IMR-90 (cell line): ENCODE measurements around the gene ATP8B3. TPM values are rescaled to one million over a fixed set of nuclear protein-coding genes. Genes with fewer than 3 reads are reported as not detected.

Experiments used
- ATAC-seq: fragments of 200-7000 bp; cut with Tn5 transposase; 2 replicates; pipeline ENCODE4 v1.9.1; 2020; ENCODE audit warnings: low read depth, mild to moderate bottlenecking, moderate library complexity
- BruUV-seq: library from RNA; stranded (reverse); fragments of 400-500 nt; replicated peaks from 2 replicates; lab custom pipeline; 2021; lab: Mats Ljungman, UMichigan
- CTCF ChIA-PET: fragments of 300-600 bp; formaldehyde crosslinking; extraction: SDS; loops from one replicate; lab custom pipeline; 2021; ENCODE audit warnings: antibody characterized with exemption; lab: Yijun Ruan, JAX
- POLR2A ChIA-PET: fragments of 300-600 bp; sonication (Branson Sonifier 250); formaldehyde crosslinking; loops from one replicate; lab custom pipeline; 2022; ENCODE audit warnings: antibody characterized with exemption; ENCODE audit not compliant: unreplicated experiment; lab: Charles Lee
- DNase-seq: peaks from one replicate; pipeline ENCODE4 v3.0.0; 2013
- H2AFZ ChIP-seq: replicated peaks from 2 replicates; pipeline ENCODE3; 2013; ENCODE audit warnings: low read length, mild to moderate bottlenecking; ENCODE audit not compliant: poor library complexity
- H2AK5ac ChIP-seq: 2 replicates; pipeline ENCODE4 v1.6.1; 2013; ENCODE audit warnings: low read depth, low read length, inconsistent platforms
- H2AK9ac ChIP-seq: replicated peaks from 2 replicates; pipeline ENCODE3; 2013; ENCODE audit warnings: mild to moderate bottlenecking, low read depth, low read length, moderate library complexity; ENCODE audit not compliant: poor library complexity
- H2BK120ac ChIP-seq: 2 replicates; pipeline ENCODE4 v1.6.1; 2013; ENCODE audit warnings: low read depth, low read length, inconsistent platforms
- H2BK15ac ChIP-seq: 3 replicates; pipeline ENCODE4 v1.6.1; 2013; ENCODE audit warnings: low read depth, low read length, inconsistent platforms
- H2BK20ac ChIP-seq: 2 replicates; pipeline ENCODE4 v1.6.1; 2013; ENCODE audit warnings: low read depth, mild to moderate bottlenecking, inconsistent platforms, low read length, moderate library complexity
- H2BK5ac ChIP-seq: 2 replicates; pipeline ENCODE4 v1.6.1; 2013; ENCODE audit warnings: mild to moderate bottlenecking, low read depth, low read length, inconsistent platforms; ENCODE audit not compliant: poor library complexity, severe bottlenecking
- H3K14ac ChIP-seq: replicated peaks from 2 replicates; pipeline ENCODE4 v1.6.1; 2013; ENCODE audit warnings: low read depth, low read length, inconsistent platforms
- H3K18ac ChIP-seq: 2 replicates; pipeline ENCODE4 v1.6.1; 2013; ENCODE audit warnings: low read depth, low read length, control low read depth
- H3K23ac ChIP-seq: 2 replicates; pipeline ENCODE4 v1.6.1; 2013; ENCODE audit warnings: low read depth, low read length, inconsistent platforms
- H3K27ac ChIP-seq: 2 replicates; pipeline ENCODE4 v1.5.1; 2013; ENCODE audit warnings: mild to moderate bottlenecking, control low read depth, low read length; ENCODE audit not compliant: insufficient read depth
- H3K27me3 ChIP-seq: 2 replicates; pipeline ENCODE4 v1.6.1; 2013; ENCODE audit warnings: low read length; ENCODE audit not compliant: control insufficient read depth, insufficient read depth
- H3K36me3 ChIP-seq: 2 replicates; pipeline ENCODE4 v1.6.1; 2013; ENCODE audit warnings: low read length, mixed read lengths; ENCODE audit not compliant: control insufficient read depth, insufficient read depth
- H3K4ac ChIP-seq: 2 replicates; pipeline ENCODE4 v1.6.1; 2013; ENCODE audit warnings: low read depth, low read length, inconsistent platforms
- H3K4me1 ChIP-seq: 2 replicates; pipeline ENCODE4 v1.6.1; 2013; ENCODE audit warnings: low read length, mixed read lengths; ENCODE audit not compliant: control insufficient read depth, insufficient read depth
- H3K4me2 ChIP-seq: 2 replicates; pipeline ENCODE4 v1.6.1; 2013; ENCODE audit warnings: low read depth, mild to moderate bottlenecking, control low read depth, low read length, moderate library complexity
- H3K4me3 ChIP-seq: 2 replicates; pipeline ENCODE4 v1.5.1; 2013; ENCODE audit warnings: low read depth, mild to moderate bottlenecking, control low read depth, low read length, moderate library complexity; ENCODE audit not compliant: insufficient read depth
- H3K56ac ChIP-seq: 2 replicates; pipeline ENCODE4 v1.6.1; 2013; ENCODE audit warnings: low read length, inconsistent platforms; ENCODE audit not compliant: insufficient read depth; ENCODE audit errors: extremely low read depth
- H3K79me1 ChIP-seq, 2 experiments: 2 replicates each; pipeline ENCODE4 v1.6.1; 2013; ENCODE audit warnings: low read length in 2 of 2, inconsistent platforms in 1 of 2, low read depth in 1 of 2
- H3K9ac ChIP-seq: 2 replicates; pipeline ENCODE4 v1.6.1; 2013; ENCODE audit warnings: low read depth, low read length, control low read depth
- H3K9me1 ChIP-seq: 2 replicates; pipeline ENCODE4 v1.6.1; 2013; ENCODE audit warnings: low read length, inconsistent platforms; ENCODE audit not compliant: insufficient read depth
- H3K9me3 ChIP-seq: 2 replicates; pipeline ENCODE4 v1.6.1; 2013; ENCODE audit warnings: low read length; ENCODE audit not compliant: control insufficient read depth, insufficient read depth
- H4K20me1 ChIP-seq: 2 replicates; pipeline ENCODE4 v1.6.1; 2013; ENCODE audit warnings: low read length, inconsistent platforms; ENCODE audit not compliant: insufficient read depth
- H4K5ac ChIP-seq: 2 replicates; pipeline ENCODE4 v1.6.1; 2013; ENCODE audit warnings: mild to moderate bottlenecking, low read depth, low read length, control low read depth
- H4K8ac ChIP-seq, 2 experiments: 2 replicates each; pipeline ENCODE4 v1.6.1; 2013; ENCODE audit warnings: low read depth in 2 of 2, low read length in 2 of 2, control low read depth in 1 of 2, inconsistent platforms in 1 of 2
- H4K91ac ChIP-seq: 2 replicates; pipeline ENCODE4 v1.6.1; 2013; ENCODE audit warnings: low read depth, low read length, inconsistent platforms; ENCODE audit not compliant: insufficient read depth
- BHLHE40 ChIP-seq: fragments of 150-350 bp; IDR thresholded peaks from 2 replicates; pipeline ENCODE4 v1.6.1; 2016; ENCODE audit warnings: mild to moderate bottlenecking, low read depth, low read length
- CEBPB ChIP-seq: IDR thresholded peaks from 2 replicates; pipeline ENCODE4 v1.6.1; 2012; ENCODE audit warnings: low read depth, low read length, improper control_type of control experiment
- CHD1 ChIP-seq: IDR thresholded peaks from 2 replicates; pipeline ENCODE4 v1.6.1; 2012; ENCODE audit warnings: low read depth, low read length, improper control_type of control experiment
- CTCF ChIP-seq: conservative IDR thresholded peaks from 2 replicates; pipeline ENCODE4 v1.5.1; 2012; ENCODE audit warnings: mild to moderate bottlenecking, low read depth, low read length, improper control_type of control experiment
- FOS ChIP-seq: fragments of 150-350 bp; IDR thresholded peaks from 2 replicates; pipeline ENCODE4 v1.6.1; 2016; ENCODE audit warnings: low read depth, low read length
- MAFK ChIP-seq: IDR thresholded peaks from 2 replicates; pipeline ENCODE4 v1.6.1; 2012; ENCODE audit warnings: low read depth, low read length, improper control_type of control experiment
- MAZ ChIP-seq: IDR thresholded peaks from 2 replicates; pipeline ENCODE4 v1.6.1; 2012; ENCODE audit warnings: low read depth, mild to moderate bottlenecking, low read length, improper control_type of control experiment, moderate library complexity, borderline replicate concordance
- MXI1 ChIP-seq: IDR thresholded peaks from 2 replicates; pipeline ENCODE4 v1.6.1; 2012; ENCODE audit warnings: low read depth, mild to moderate bottlenecking, low read length, moderate library complexity, borderline replicate concordance
- NFE2L2 ChIP-seq: fragments of 150-350 bp; IDR thresholded peaks from 2 replicates; pipeline ENCODE4 v1.6.1; 2016; ENCODE audit warnings: low read depth, mild to moderate bottlenecking, low read length
- WGBS, 2 experiments: methylation state at CpG; one replicate each; pipeline versions ENCODE4 v1.1.5 to v1.1.7; 2013; ENCODE audit warnings: missing lambda C conversion rate in 2 of 2; ENCODE audit not compliant: insufficient read length in 1 of 2; ENCODE audit errors: extremely low coverage in 2 of 2; 5-methylcytosine and 5-hydroxymethylcytosine counted together
- dilution Hi-C: fragments of 300-500 bp; cut with HindIII; formaldehyde crosslinking; loops from one replicate; pipeline ENCODE4 v1.14.3; 2018; ENCODE audit warnings: low sequenced_read_pairs; ENCODE audit not compliant: unreplicated experiment
- in situ Hi-C: fragments of 300-500 bp; cut with MboI; formaldehyde crosslinking; loops from 3 replicates; pipeline ENCODE4 v1.14.3; 2019; ENCODE audit warnings: low sequenced_read_pairs, inconsistent platforms, mixed read lengths
- intact Hi-C: fragments of 100-400 bp; cut with micrococcal nuclease; formaldehyde crosslinking; loops from 2 replicates; pipeline ENCODE4 v1.10.0; 2022
- polyA plus RNA-seq, 3 experiments: library from polyadenylated mRNA; depleted of rRNA; stranded (reverse); fragments of >200 nt; gene quantifications; 2 replicates each; pipeline ENCODE4 v1.2.3, GENCODE V29; 2012; ENCODE audit warnings: low replicate concordance in 1 of 3
- total RNA-seq: library from RNA; depleted of rRNA; stranded (reverse); fragments of >200 nt; gene quantifications from 2 replicates; pipeline ENCODE4 v1.2.3, GENCODE V29; 2012

The ATP8B3 gene
- total and polyA plus RNA-seq, 2 of the 4 experiments (the other 2 are of a cell fraction): 1.6 to 8.1 TPM

- no peak overlapping the region for H3K4ac ChIP-seq
- TF ChIP-seq BHLHE40: no peak
- TF ChIP-seq MAZ: no peak
- TF ChIP-seq CEBPB: no peak
- TF ChIP-seq NFE2L2: no peak
- TF ChIP-seq CTCF: no peak
- TF ChIP-seq MAFK: no peak
- TF ChIP-seq MXI1: no peak
- TF ChIP-seq CHD1: no peak
- no peak for TF ChIP-seq FOS
- no peaks in the 10 kb centered on the region for H3K79me1 ChIP-seq
- ChIA-PET POLR2A (no interaction called here), CTCF (no interaction called here)
- H3K27ac ChIP-seq: no peak overlapping the region
- H3K56ac ChIP-seq: no peak overlapping the region
- WGBS, 2 experiments: 3% methylated on average over 36 of the region's 45 CpGs; no CpG with 5 or more reads in 1 of the 2 experiments
- no peak overlapping the region for H2AK5ac ChIP-seq
- H2BK15ac ChIP-seq: no peak overlapping the region
- in situ Hi-C loops: no loop called here
- peaks cover 6% of the 10 kb centered on the region for H4K20me1 ChIP-seq
- H3K23ac ChIP-seq: no peak overlapping the region
- no peak overlapping the region for H4K91ac ChIP-seq
- peaks cover 66% of the 10 kb centered on the region for H3K27me3 ChIP-seq
- H4K5ac ChIP-seq: no peak overlapping the region
- no peak overlapping the region for H2AK9ac ChIP-seq
- H3K14ac ChIP-seq: no peak overlapping the region
- dilution Hi-C loops: no loop called here
- H3K9me3 ChIP-seq: no peaks in the 10 kb centered on the region
- no peak overlapping the region for H3K4me3 ChIP-seq
- no peak for DNase-seq
- peaks cover 12% of the 10 kb centered on the region for H3K4me1 ChIP-seq
- H3K18ac ChIP-seq: no peak overlapping the region
- H2AFZ ChIP-seq: peak overlapping the region; percentile 51
- H3K4me2 ChIP-seq: no peak overlapping the region
- H3K9ac ChIP-seq: no peak overlapping the region
- H4K8ac ChIP-seq: no peak overlapping the region
- intact Hi-C loops: no loop called here
- H2BK120ac ChIP-seq: no peak overlapping the region
- H3K36me3 ChIP-seq: no peaks in the 10 kb centered on the region
- no peak overlapping the region for H2BK20ac ChIP-seq
- H2BK5ac ChIP-seq: no peak overlapping the region
- no TSS peak for BruUV-seq
- peaks cover 6% of the 10 kb centered on the region for H3K9me1 ChIP-seq
- no peak for ATAC-seq
Measured at GRCh38 chr19:1748873-1749341, 63.2 kb downstream of the ATP8B3 start.
